HG03469 (cell line): Measurements from ENCODE around the gene CORIN.
"Not testable (repeated sequence)": the region's sequence is repeated elsewhere in the genome, so short reads cannot be mapped to it uniquely, and the experiment has no call there.

Experiments used
- ATAC-seq: cut with Tn5 transposase; IDR thresholded peaks from one replicate; pipeline ENCODE4 v1.9.1; 2021; ENCODE audit warnings: mild to moderate bottlenecking, moderate library complexity, moderate number of reproducible peaks; ENCODE audit not compliant: unreplicated experiment

Gene CORIN

DNA sequence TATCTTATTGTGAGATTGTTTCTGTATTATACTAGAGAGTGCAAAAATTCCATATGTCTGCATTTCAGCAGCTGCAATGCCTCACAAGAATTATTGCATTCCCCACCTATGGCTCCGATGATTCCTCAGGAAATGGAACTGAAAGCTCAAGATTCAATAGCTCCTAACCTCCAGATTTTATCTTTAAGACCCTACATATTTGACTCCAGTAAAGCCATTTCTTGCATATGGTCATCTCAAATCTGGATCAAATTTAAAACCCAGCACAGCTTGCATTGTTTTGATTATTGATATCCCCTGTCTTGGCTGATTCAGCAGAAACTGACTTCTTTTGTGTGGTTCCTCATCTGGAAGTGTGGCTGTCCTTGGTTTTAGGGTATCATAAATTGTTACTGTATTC is 142.6 kb downstream of the CORIN start:
- ATAC-seq, result no peak

GRCh38 chr4:47694322-47694721 is 143.5 kb downstream of the CORIN start:
- ATAC-seq, result no peak

GRCh38 chr4:47692691-47693090 is 145.2 kb downstream of the CORIN start:
- no peak for ATAC-seq

- not testable (repeated sequence) for ATAC-seq
These were observed 146.0 kb downstream of the CORIN start for GRCh38 chr4:47691757-47692383.

DNA sequence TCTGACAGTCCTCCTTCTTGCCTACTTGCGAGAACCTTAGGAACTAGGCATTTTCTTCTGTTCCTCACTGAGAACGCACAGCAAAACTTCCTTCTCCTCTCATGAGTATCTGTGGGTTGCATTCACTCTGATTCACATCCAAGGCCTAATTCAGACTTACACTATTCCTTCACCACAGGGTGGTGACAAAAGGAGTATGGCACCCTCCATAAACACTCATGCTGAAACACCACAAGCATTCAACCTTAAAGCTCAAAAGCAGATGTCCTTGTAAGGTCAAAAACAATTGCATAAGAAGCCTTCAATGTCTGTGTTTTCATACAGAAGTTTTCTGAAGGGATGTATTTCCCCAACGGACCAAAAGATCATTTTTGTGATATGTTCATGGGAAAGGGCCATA is 147.3 kb downstream of the CORIN start:
- ATAC-seq, result peak; percentile 62

- peak; percentile 73 for ATAC-seq
These were observed 151.5 kb downstream of the CORIN start for GRCh38 chr4:47686294-47686872.

DNA sequence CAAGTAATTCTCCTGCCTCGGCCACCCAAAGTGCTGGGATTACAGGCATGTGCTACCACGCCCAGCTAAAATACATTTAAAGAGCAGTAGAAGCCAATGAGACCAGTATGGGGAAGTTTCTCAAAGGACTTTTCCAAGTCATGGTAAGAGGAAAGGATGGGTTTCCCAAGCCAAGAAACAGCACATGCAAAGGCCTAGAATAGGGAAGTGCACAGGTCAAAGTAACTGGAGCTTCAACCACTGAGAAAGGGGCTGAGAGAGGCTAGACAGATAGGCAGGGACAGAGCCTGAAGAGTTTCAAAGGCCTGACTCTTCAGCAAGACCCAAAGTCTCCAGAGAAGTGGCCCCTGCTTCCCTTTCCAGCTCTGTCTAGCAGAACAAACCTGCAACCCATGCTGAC is 162.1 kb downstream of the CORIN start:
- no peak for ATAC-seq

DNA sequence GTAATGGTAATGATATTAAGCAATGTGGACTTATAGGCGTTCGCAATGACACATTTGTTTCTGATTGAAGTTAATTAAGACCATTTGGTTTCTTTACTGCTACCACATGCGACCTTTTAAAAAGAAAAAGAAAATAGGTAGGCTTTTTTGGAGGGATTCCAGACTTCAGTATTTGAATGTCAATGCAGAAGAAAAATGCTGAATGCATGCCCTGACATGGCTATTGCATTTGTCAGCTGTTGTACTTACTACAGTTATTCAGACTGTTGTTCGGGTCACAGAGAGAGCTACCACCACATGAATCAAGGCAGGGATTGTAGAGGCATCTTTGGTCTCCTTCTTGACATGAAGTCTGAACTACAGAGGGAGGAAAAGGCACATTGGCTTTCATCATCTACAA is 163.7 kb downstream of the CORIN start:
- no peak for ATAC-seq

DNA sequence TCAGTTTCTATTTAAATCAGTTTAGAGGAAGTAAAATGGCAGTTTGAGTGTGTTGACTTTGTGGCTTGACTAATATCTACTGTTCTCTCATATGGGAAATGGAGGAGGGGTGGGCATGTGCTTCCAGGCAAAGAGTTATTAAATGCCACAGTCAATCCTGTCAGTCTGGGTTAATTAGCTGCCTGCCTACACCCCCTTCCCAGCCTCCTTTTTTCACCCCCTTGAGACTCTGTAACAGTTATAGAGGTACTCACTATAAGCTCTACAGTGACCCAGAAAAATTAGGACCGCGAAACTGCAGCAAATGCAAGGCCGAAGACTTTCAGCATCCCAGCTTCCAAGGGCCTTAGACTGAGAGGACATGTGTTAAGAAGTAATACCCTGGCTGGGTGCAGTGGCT is 165.2 kb downstream of the CORIN start:
- ATAC-seq, result no peak

DNA sequence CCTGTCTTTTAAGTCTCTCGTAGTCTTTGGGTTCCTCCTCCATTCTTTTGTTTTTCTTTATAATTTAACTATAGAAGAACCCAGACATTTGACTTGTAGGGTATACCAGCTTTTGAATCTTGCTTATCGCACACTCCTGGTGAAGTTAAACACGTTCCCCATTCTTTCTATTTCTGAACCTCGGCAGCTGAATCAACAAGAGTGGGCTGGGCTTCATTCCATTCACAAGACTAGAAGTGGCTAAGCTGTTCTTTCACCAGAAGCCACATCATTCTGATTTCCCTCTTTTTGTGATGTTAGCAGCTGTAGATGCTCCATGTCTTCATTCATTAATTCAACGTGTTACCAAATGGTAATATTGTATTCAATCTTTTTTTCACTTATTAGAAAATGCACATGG is 167.9 kb downstream of the CORIN start:
- ATAC-seq, result no peak

DNA sequence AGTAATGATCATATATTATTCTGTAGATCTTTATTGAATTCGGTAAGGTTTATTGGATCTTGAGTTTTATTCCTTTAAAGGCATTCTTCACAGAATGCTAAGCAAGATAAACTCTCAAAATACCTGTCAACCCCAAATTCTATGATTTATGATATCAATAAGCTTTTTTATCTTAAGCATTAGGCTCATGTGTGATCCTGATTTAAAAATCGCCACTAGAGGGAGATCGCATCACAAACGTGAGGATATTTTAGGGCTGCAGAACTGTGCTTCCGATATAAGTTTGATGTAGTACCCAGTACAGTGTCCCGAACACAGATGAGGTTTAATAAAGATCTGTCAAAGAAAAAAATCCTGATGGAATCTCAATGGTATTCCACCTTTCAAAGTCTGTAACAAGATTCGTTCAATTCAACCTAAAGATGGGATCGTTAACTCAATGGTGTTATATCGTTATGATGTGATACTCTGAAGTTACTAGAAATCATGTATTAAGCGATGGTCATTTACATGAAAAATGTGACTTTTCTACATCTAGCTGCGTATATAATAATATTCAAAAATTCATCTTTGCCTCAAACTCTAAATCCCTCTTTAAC is 169.0 kb downstream of the CORIN start:
- ATAC-seq, result no peak

GRCh38 chr4:47668256-47668655 is 169.6 kb downstream of the CORIN start:
- no peak for ATAC-seq

GRCh38 chr4:47667552-47667951 is 170.3 kb downstream of the CORIN start:
- no peak for ATAC-seq

DNA sequence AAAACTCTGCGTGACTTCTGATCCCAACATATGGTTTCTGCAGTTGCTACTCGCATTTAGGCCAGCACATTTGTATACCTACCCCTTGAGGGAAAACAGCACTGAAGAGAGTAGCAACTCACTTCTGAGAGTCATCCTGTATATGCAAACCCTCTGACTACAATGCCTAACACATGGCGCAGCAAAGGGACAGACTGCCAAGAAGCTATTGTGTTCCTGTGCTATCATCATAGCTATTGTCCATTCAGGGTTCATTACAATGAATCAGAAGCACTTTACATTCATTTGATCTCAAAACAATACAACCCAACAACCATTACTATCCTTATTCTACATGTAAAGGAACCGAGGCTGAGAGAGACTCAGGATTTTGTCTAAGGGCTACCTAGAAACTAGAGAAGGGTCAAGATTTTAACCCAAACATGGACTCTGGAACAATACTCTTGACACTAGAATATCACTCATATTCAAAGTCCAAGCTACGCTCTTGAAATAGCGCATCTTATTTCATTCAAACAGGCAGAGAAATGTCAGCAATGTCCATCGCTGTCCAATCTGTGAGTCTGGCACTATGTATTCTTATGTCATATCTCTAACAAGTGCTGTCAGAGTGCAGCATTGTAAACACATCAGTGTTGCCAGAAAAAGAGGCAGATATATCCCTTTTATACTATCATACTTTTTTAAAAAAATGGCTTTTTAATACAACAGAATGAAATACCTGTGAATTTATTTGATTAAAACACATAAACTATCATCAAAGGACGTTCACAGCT is 173.6 kb downstream of the CORIN start:
- ATAC-seq, result no peak

- no peak for ATAC-seq
These were observed 174.9 kb downstream of the CORIN start for GRCh38 chr4:47662975-47663374.

- no peak for ATAC-seq
These were observed 176.1 kb downstream of the CORIN start for GRCh38 chr4:47661741-47662140.

GRCh38 chr4:47659342-47659741 is 178.5 kb downstream of the CORIN start:
- ATAC-seq, result no peak

DNA sequence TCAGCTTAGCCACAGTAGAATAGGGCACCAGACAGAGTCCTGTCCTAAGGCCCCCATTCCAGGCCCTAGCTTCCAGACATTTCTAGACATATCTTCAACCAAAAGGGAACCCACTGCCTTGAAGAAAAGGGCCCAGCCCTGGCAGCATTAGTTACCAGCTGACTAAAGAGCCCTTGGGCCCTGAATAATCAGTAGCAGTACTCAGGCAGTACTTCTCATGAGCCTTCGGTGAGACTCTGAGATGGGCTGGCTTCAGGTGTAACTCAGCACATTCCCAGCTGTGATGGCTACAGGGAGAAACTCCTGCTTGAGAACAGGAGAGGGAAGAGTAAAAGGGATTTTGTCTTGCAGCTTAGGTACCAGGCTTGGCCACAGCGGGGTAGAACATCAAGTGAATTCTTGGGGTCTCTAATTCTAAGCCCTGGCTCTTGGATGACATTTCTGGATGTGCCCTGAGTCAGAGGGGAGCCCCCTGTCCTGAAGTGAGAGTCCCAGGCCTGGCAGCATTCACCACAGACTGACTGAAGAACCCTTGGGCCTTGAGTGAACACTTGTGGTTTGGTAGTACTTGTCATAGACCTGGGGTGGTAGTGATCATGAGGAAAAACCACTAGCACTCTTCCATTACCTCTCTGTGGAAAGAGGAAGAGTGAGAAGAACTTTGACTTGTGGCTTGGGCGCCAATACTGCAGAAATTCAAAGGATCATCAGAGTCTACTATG is 182.7 kb downstream of the CORIN start:
- ATAC-seq, result no peak

DNA sequence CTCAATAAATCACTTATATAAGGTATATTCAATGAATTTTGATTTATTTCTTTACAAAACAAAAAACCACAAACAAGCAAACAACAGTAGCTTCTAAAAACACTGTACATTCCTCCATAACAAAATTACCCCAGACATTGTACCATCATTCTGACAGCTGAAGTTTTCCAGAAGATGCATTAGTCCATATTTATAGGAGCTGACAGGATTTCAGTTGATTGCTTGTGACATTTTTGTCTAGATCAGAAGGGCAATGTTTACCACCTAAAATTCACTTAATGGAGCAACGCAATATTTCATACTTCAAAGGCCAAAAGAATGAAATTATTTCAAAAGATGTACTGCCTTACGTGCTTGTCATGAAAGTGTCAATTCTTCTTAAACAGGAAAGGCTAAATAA is 185.8 kb downstream of the CORIN start:
- ATAC-seq, result no peak

DNA sequence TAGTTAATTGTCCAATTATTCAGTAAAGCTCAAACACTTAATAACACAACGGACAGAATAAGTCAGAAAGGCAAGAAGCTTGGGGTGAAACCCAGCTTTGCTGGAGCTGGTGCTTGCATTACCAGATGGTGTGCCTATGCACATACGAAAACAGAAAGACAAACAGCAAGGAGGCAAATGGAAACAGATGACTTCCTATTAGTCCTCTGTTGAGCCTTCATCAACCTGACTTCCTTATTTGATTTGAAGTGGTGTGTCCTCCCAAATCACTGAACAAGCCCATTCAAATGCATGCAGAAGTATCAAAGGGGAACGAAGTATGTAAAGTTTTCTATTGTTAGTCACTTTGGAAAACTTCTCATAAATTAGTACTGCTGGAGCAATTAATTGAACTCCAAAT is 186.6 kb downstream of the CORIN start:
- ATAC-seq, result no peak

GRCh38 chr4:47650584-47651130 is 187.2 kb downstream of the CORIN start:
- no peak for ATAC-seq
